Endothelial cell (in vitro differentiated cells): Measurements from ENCODE around the gene FUT8. TPM values are rescaled to one million over a fixed set of nuclear protein-coding genes. Genes with fewer than 3 reads are reported as not detected.

ENCODE experiments used
- DNase-seq: peaks from one replicate; pipeline ENCODE4 v3.0.0; 2021; ENCODE audit warnings: low spot score
- H3K27ac Mint-ChIP-seq: one replicate; pipeline ENCODE4 v1.8.0; 2021; ENCODE audit warnings: mixed read lengths, inconsistent platforms; ENCODE audit not compliant: unreplicated experiment
- H3K27me3 Mint-ChIP-seq: one replicate; pipeline ENCODE4 v1.8.0; 2021; ENCODE audit warnings: mild to moderate bottlenecking, moderate library complexity, mixed read lengths, inconsistent platforms; ENCODE audit not compliant: unreplicated experiment
- H3K36me3 Mint-ChIP-seq: one replicate; pipeline ENCODE4 v1.8.0; 2021; ENCODE audit warnings: mild to moderate bottlenecking, low read depth, mixed read lengths, inconsistent platforms; ENCODE audit not compliant: unreplicated experiment
- H3K4me1 Mint-ChIP-seq: one replicate; pipeline ENCODE4 v1.8.0; 2021; ENCODE audit warnings: mild to moderate bottlenecking, mixed read lengths, inconsistent platforms; ENCODE audit not compliant: unreplicated experiment
- H3K4me3 Mint-ChIP-seq: one replicate; pipeline ENCODE4 v1.8.0; 2021; ENCODE audit warnings: mild to moderate bottlenecking, mixed read lengths, inconsistent platforms; ENCODE audit not compliant: unreplicated experiment
- H3K9me3 Mint-ChIP-seq: one replicate; pipeline ENCODE4 v1.8.0; 2021; ENCODE audit warnings: mixed read lengths, inconsistent platforms; ENCODE audit not compliant: unreplicated experiment
- total RNA-seq: library from RNA; stranded (reverse); fragmentation: NEBNext Ultra II Directional; extraction: Animal tissue kit (Norgen Biotek cat#: 25700); gene quantifications from one replicate; pipeline ENCODE4 v1.2.1, GENCODE V29; 2021; ENCODE audit not compliant: unreplicated experiment
- TF ChIP-seq, protein P1 (sequence below): fragments of 200-600 bp; sonication (generic); IDR thresholded peaks from one replicate; pipeline ENCODE4 v1.5.0; 2021; ENCODE audit warnings: antibody characterized with exemption; ENCODE audit not compliant: unreplicated experiment

Gene FUT8
- total RNA-seq, 1 donor from 2014 or later: 65.4 TPM

- H3K4me3 Mint-ChIP-seq: no peak overlapping the region
- DNase-seq: no peak
- H3K27ac Mint-ChIP-seq: no peak overlapping the region
- TF ChIP-seq, protein P1, sequence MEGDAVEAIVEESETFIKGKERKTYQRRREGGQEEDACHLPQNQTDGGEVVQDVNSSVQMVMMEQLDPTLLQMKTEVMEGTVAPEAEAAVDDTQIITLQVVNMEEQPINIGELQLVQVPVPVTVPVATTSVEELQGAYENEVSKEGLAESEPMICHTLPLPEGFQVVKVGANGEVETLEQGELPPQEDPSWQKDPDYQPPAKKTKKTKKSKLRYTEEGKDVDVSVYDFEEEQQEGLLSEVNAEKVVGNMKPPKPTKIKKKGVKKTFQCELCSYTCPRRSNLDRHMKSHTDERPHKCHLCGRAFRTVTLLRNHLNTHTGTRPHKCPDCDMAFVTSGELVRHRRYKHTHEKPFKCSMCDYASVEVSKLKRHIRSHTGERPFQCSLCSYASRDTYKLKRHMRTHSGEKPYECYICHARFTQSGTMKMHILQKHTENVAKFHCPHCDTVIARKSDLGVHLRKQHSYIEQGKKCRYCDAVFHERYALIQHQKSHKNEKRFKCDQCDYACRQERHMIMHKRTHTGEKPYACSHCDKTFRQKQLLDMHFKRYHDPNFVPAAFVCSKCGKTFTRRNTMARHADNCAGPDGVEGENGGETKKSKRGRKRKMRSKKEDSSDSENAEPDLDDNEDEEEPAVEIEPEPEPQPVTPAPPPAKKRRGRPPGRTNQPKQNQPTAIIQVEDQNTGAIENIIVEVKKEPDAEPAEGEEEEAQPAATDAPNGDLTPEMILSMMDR: no peak
- no peaks in the 10 kb centered on the region for H3K4me1 Mint-ChIP-seq
- H3K27me3 Mint-ChIP-seq: peaks cover 2% of the 10 kb centered on the region
- H3K9me3 Mint-ChIP-seq: no peaks in the 10 kb centered on the region
- peaks cover 4% of the 10 kb centered on the region for H3K36me3 Mint-ChIP-seq
These were observed 88.8 kb downstream of the FUT8 start for GRCh38 chr14:65501328-65501727.

- Mint-ChIP-seq H3K4me1 (no peaks in the 10 kb centered on the region), H3K27me3 (no peaks in the 10 kb centered on the region), H3K9me3 (no peaks in the 10 kb centered on the region), H3K27ac (peak overlapping the region; percentile 54), H3K4me3 (peak overlapping the region; percentile 47), H3K36me3 (peaks cover 5% of the 10 kb centered on the region)
- TF ChIP-seq, protein P1: no peak
- DNase-seq: no peak
These were observed 90.2 kb downstream of the FUT8 start for GRCh38 chr14:65502676-65503124.

DNA sequence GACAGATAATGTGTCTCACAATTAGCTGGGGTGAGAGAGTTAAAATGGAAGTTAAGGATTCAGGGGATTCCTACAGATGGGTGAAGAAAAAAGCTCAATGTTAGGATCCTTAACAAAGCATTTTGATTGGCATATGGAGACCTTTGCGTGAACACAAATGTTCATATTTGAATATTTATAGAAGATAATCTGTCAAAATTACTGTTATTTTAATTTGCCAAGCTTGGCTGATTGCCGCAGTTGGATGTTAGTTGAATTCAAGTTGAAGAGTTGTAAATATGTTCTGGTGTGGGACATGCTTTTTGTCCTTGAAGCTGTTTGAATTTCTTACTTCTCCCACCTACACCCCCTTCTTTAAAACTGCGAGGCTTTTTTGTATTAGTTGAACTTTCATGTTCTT lies 91.2 kb downstream of the FUT8 start:
- no peak for DNase-seq
- TF ChIP-seq, protein P1: no peak
- Mint-ChIP-seq H3K4me1 (no peaks in the 10 kb centered on the region), H3K27me3 (no peaks in the 10 kb centered on the region), H3K9me3 (no peaks in the 10 kb centered on the region), H3K27ac (no peak overlapping the region), H3K36me3 (peaks cover 5% of the 10 kb centered on the region), H3K4me3 (no peak overlapping the region)

GRCh38 chr14:65506801-65507200 lies 94.3 kb downstream of the FUT8 start:
- H3K9me3 Mint-ChIP-seq: no peaks in the 10 kb centered on the region
- H3K27me3 Mint-ChIP-seq: no peaks in the 10 kb centered on the region
- TF ChIP-seq, protein P1: no peak
- H3K4me1 Mint-ChIP-seq: no peaks in the 10 kb centered on the region
- peaks cover 5% of the 10 kb centered on the region for H3K36me3 Mint-ChIP-seq
- H3K27ac Mint-ChIP-seq: no peak overlapping the region
- H3K4me3 Mint-ChIP-seq: no peak overlapping the region
- DNase-seq: no peak

DNA sequence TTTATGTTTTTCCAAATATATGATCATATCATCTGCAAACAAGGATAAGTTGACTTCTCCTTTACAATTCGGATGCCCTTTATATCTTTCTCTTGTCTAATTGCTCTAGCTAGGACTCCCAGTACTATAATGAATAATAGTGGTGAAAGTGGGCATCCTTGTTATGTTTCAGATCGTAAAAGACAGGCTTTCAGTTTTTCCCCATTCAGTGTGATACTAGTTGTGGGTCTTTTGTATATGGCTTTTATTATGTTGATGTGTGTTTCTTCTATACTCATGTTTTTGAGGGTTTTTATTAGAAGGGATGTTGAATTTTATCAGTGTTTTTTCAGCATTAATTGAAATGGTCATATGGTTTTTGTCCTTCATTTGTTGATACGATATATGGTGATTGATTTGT lies 97.3 kb downstream of the FUT8 start:
- TF ChIP-seq, protein P1: no peak
- H3K36me3 Mint-ChIP-seq: peaks cover 5% of the 10 kb centered on the region
- DNase-seq: no peak
- peaks cover 2% of the 10 kb centered on the region for H3K27me3 Mint-ChIP-seq
- no peak overlapping the region for H3K4me3 Mint-ChIP-seq
- no peak overlapping the region for H3K27ac Mint-ChIP-seq
- H3K9me3 Mint-ChIP-seq: no peaks in the 10 kb centered on the region
- H3K4me1 Mint-ChIP-seq: no peaks in the 10 kb centered on the region
